Astrocyte (in vitro differentiated cells and primary cell): ENCODE measurements around the gene PRKCD.

ENCODE experiments used
- CTCF ChIP-seq: IDR thresholded peaks from 2 replicates; pipeline ENCODE4 v1.5.1; 2011; ENCODE audit warnings: low read depth, mild to moderate bottlenecking, inconsistent platforms, low read length, moderate library complexity; ENCODE audit not compliant: insufficient read depth
- EZH2 ChIP-seq: IDR thresholded peaks from 2 replicates; pipeline ENCODE4 v1.6.1; 2012; ENCODE audit warnings: mild to moderate bottlenecking, low read length, inconsistent platforms; ENCODE audit not compliant: insufficient read depth

- TF ChIP-seq CTCF = no peak
- TF ChIP-seq EZH2 = no peak
Observed at GRCh38 chr3:53137835-53138446, 23.1 kb upstream of the PRKCD start.
